Anterior cingulate cortex (tissue), 58 donors: ENCODE data around the gene TSHZ1.

ENCODE experiments used
- DNase-seq, 58 donors: peaks; one replicate each; lab custom pipeline; 2025; lab: John Stamatoyannopoulos, UW

The TSHZ1 gene

GRCh38 chr18:75265872-75266271, 55.3 kb downstream of the TSHZ1 start:
- no peak for DNase-seq

GRCh38 chr18:75267643-75268363, 57.2 kb downstream of the TSHZ1 start:
- DNase-seq = no peak

- DNase-seq = no peak
Observed at GRCh38 chr18:75268364-75268646, 57.7 kb downstream of the TSHZ1 start.

DNA sequence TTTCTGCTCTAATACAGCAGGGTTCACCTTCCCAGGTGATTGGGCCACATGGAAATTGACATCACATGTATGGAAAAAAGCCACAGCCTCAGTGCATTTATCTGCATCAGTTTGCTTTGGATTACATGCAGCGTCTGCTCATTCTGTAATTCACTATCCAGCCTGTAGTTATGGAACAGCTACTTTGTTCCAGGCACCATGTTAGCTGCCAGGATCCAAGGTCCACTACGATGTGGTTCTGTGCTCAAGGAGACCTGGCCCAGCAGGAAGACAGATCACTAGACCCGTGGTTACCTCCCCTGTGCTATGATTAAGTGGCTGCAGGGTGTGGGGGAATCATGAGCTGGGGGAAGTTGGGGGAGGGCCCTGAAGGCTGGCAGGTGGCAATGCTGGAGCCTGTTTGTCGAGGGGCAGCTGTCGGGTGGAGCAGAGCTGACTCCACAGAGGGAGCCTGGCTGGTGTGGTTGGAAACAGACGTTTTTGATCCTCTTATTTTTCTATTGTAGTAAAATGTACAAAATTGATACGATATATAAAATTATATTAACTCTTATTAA, 58.6 kb downstream of the TSHZ1 start:
- no peak for DNase-seq

DNA sequence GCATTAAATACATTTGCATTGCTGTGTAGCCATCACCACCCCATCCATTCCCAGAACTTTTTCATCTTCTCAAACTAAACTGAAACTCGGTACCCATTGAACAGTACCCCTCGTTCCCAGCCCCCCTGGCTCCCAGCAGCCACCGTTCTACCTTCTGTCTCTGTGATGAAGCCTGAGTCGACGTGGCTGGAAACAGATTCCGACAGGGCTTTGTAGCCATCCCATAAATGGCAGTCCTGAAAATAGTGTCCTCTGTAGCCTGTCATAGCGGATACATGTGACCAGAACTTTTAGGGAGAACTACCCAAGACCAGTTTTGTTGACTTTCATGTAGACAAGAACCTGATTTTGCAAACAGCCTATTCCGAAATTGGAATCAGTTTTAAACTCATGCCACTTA, 59.1 kb downstream of the TSHZ1 start:
- DNase-seq = no peak

DNA sequence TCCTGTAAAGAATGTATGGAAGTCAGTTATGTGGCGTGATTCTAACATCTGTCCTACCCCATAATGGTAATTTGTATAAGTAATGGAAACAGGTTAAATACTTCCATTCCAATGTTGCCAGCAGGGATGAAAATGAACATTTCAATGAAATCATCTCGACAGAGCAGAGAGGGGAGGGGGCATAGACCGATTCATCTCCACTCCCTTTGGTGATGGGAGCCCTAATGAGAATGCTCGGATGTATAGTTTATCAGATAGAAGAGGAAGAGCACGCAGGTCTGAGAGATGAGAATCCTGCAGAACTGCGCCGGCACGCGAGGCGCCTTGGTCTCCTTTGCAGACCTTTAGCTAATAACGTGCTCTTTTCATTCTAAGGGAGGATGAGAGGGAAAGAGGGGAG, 61.4 kb downstream of the TSHZ1 start:
- DNase-seq = no peak

GRCh38 chr18:75273817-75274216, 63.2 kb downstream of the TSHZ1 start:
- DNase-seq = no peak

GRCh38 chr18:75275226-75275625, 64.6 kb downstream of the TSHZ1 start:
- DNase-seq = no peak

DNA sequence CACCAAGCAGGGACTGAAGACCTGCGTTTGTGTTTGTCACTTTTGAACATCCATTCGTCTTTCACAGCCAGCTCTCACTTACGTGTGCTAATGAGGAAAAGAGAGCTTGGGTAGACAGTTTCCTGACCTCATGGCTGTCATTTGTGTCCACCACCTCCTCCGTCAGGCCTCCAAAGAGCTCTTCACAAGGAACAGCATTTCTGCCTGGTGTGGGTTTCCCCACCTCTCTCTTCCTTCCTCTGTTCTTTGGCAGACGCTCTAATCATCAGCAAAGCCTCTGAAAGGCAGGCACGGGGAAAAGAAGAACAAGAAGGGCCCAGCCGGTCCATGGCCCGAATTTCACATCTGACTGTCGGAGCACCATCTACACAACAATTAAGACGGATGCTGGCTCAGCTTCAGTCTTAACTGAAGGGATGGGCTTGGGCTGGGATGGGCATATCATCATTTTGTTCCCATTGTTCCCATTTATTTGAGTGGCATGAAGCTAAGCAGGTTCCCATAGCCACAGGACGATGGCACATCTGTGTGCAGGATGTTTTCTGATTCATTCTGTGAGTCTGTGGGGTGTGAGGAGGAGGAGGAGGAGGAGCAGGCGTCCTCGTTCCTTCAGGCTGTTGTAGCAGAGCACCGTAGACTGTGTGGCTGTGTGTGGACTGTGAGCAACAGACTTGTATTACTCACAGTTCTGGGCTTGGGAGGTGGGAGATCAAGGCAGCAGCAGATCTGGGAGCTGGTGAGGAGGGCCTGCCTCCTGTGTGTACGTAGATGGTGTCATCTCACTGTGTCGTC, 66.4 kb downstream of the TSHZ1 start:
- no peak for DNase-seq

GRCh38 chr18:75277610-75277928, 67.0 kb downstream of the TSHZ1 start:
- no peak for DNase-seq

DNA sequence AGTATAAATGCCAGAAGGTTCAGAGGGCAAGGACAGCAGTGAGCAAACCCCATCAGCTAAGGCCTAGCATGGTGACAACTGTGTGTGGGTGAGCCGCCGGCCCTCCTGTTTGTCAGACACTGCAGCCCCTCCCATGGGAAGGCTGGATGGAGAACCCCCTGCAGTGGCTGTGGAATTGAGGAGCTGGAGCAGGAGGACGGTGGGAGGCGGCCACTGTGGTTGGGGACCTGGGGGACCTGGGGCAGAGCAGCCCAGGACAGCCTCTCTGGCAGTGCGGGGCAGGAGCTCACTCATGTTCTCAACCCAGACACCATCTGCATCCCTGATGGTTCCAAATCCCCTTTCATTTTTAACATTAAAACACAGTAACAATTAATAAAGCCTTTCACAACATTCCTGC, 68.8 kb downstream of the TSHZ1 start:
- no peak for DNase-seq

GRCh38 chr18:75280427-75281280, 70.1 kb downstream of the TSHZ1 start:
- no peak for DNase-seq

DNA sequence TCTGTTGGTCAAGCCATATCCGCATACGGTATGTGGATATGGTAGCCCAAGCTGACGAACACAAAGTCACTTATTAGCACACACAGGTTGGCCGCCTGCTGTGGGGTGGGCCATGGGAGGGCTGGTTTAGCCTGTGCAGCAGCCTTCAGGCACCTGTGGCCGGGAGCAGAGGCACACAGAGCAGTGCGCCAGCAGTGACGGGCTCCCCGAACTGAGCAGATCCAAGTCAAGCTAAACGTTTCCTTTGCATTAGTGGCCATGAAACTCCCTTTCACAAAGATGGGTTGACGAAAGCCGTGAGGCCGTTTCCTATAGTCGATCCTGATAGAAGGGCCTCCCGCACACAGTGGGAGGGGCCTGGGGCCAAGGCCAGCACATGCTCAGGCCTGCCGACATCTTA, 72.1 kb downstream of the TSHZ1 start:
- no peak for DNase-seq

- no peak for DNase-seq
Observed at GRCh38 chr18:75283731-75284130, 73.1 kb downstream of the TSHZ1 start.

DNA sequence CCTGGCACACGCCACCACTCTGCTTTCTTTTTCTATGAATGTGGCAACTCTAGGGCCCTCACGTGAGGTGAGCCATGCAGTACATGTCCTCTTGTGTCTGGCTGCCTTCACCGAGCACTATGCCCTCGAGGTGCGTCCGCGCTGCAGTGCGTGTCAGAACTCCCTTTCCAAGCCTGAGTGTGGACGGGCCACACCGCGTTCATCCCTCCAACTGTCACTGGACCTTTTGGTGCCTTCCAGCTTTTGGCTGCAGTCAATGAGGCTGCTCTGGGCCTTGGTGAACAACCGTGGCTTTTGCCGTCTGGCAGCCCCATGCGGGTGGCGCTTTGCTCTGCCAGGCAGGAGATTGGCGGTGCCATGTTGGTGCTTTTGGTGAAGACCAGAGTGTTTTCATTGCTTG, 74.0 kb downstream of the TSHZ1 start:
- DNase-seq = no peak

DNA sequence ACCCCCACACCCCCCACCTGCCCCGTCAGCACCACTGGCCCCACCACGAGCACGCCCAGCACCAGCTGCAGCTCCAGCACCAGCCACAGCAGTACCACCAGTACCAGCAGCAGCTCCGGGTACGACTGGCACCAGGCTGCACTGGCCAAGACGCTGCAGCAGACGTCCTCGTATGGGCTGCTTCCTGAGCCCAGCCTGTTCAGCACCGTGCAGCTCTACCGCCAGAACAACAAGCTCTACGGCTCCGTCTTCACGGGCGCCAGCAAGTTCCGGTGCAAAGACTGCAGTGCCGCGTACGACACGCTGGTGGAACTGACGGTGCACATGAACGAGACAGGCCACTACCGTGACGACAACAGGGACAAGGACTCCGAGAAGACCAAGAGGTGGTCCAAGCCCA, 75.3 kb downstream of the TSHZ1 start:
- DNase-seq = no peak

- no peak for DNase-seq
Observed at GRCh38 chr18:75287006-75287405, 76.4 kb downstream of the TSHZ1 start.

DNA sequence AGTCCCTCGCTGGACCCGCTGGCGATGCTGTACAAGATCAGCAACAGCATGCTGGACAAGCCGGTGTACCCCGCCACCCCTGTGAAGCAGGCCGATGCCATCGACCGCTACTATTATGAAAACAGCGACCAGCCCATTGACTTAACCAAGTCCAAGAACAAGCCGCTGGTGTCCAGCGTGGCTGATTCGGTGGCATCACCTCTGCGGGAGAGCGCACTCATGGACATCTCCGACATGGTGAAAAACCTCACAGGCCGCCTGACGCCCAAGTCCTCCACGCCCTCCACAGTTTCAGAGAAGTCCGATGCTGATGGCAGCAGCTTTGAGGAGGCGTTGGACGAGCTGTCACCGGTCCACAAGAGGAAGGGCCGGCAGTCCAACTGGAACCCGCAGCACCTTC, 77.1 kb downstream of the TSHZ1 start:
- no peak for DNase-seq

- no peak for DNase-seq
Observed at GRCh38 chr18:75289761-75290160, 79.2 kb downstream of the TSHZ1 start.

- DNase-seq = no peak
Observed at GRCh38 chr18:75290737-75291358, 80.3 kb downstream of the TSHZ1 start.

DNA sequence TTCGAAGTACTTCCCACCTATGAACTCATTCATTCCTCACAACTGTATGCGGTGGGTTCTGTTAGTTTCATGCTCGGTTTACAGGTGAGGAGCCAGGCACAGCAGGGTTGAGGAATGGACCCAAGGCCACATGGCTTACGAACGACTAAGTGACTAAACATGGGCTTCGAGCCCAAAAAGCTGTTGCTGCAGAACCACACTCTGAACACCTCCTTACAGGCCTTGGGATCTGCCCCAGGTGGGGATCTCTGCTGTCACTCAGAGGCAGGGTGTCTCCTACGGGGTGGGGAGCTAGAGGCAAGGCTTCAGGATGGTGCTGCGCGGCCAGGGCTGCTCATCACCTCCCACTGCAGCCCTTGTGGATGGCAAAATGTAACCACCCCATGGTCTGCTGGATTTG, 80.9 kb downstream of the TSHZ1 start:
- DNase-seq = no peak
